Colonic mucosa (tissue), 4 donors: ENCODE measurements around the gene METTL27. TPM values are rescaled to one million over a fixed set of nuclear protein-coding genes. Genes with fewer than 3 reads are reported as not detected.

Experiments used
- DNase-seq: peaks from one replicate; pipeline ENCODE4 v3.0.0-alpha.2; 2020
- H3K27ac ChIP-seq: fragments of 200-600 bp; one replicate; pipeline ENCODE4 v1.8.0; 2021
- H3K27me3 ChIP-seq: fragments of 200-600 bp; one replicate; pipeline ENCODE4 v1.8.0; 2021
- H3K36me3 ChIP-seq: fragments of 200-600 bp; one replicate; pipeline ENCODE4 v1.8.0; 2021
- H3K4me1 ChIP-seq: fragments of 200-600 bp; one replicate; pipeline ENCODE4 v1.8.0; 2021; ENCODE audit warnings: mild to moderate bottlenecking
- H3K4me3 ChIP-seq: fragments of 200-600 bp; one replicate; pipeline ENCODE4 v1.8.0; 2021
- H3K9ac ChIP-seq, 2 donors: one replicate each; pipeline ENCODE4 v1.7.0; 2013; ENCODE audit warnings: control low read depth in 2 of 2, low read depth in 2 of 2, low read length in 2 of 2
- H3K9me3 ChIP-seq: fragments of 200-600 bp; one replicate; pipeline ENCODE4 v1.8.0; 2021
- intact Hi-C: fragments of 100-400 bp; cut with DNase I; formaldehyde crosslinking; loops from one replicate; pipeline ENCODE4 v1.14.1; 2022
- total RNA-seq, 2 donors: library from RNA; stranded (reverse); fragmentation: NEBNext Ultra II Directional in 1 of 2; extraction: Animal tissue kit (Norgen Biotek cat#: 25700) in 1 of 2; gene quantifications; one replicate each; pipeline ENCODE4 v1.2.1, GENCODE V29; 2021
- TF ChIP-seq, protein P1 (sequence below): fragments of 200-600 bp; IDR thresholded peaks from one replicate; pipeline ENCODE4 v1.8.0; 2022; ENCODE audit warnings: antibody characterized with exemption, mild to moderate bottlenecking
- donor health status: healthy.
- donor health status: DM: no; HTN: no; CAD: no.
- donor health status: DM: no; HTN: no; CAD: no.

The METTL27 gene
- total RNA-seq, 2 donors from 2014 or later = 4.0 to 7.4 TPM

GRCh38 chr7:73828972-73829371 is 13.3 kb downstream of the METTL27 start:
- TF ChIP-seq, protein P1, sequence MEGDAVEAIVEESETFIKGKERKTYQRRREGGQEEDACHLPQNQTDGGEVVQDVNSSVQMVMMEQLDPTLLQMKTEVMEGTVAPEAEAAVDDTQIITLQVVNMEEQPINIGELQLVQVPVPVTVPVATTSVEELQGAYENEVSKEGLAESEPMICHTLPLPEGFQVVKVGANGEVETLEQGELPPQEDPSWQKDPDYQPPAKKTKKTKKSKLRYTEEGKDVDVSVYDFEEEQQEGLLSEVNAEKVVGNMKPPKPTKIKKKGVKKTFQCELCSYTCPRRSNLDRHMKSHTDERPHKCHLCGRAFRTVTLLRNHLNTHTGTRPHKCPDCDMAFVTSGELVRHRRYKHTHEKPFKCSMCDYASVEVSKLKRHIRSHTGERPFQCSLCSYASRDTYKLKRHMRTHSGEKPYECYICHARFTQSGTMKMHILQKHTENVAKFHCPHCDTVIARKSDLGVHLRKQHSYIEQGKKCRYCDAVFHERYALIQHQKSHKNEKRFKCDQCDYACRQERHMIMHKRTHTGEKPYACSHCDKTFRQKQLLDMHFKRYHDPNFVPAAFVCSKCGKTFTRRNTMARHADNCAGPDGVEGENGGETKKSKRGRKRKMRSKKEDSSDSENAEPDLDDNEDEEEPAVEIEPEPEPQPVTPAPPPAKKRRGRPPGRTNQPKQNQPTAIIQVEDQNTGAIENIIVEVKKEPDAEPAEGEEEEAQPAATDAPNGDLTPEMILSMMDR = no peak
- no peak for DNase-seq
- peak overlapping the region; percentile 85 for H3K27ac ChIP-seq
- H3K4me1 ChIP-seq = peaks cover 9% of the 10 kb centered on the region
- H3K9me3 ChIP-seq = no peaks in the 10 kb centered on the region
- intact Hi-C loops = no loop called here
- peak overlapping the region; percentile 75 to 99 for H3K9ac ChIP-seq
- peak overlapping the region; percentile 50 for H3K4me3 ChIP-seq
- H3K27me3 ChIP-seq = no peaks in the 10 kb centered on the region
- H3K36me3 ChIP-seq = no peaks in the 10 kb centered on the region

DNA sequence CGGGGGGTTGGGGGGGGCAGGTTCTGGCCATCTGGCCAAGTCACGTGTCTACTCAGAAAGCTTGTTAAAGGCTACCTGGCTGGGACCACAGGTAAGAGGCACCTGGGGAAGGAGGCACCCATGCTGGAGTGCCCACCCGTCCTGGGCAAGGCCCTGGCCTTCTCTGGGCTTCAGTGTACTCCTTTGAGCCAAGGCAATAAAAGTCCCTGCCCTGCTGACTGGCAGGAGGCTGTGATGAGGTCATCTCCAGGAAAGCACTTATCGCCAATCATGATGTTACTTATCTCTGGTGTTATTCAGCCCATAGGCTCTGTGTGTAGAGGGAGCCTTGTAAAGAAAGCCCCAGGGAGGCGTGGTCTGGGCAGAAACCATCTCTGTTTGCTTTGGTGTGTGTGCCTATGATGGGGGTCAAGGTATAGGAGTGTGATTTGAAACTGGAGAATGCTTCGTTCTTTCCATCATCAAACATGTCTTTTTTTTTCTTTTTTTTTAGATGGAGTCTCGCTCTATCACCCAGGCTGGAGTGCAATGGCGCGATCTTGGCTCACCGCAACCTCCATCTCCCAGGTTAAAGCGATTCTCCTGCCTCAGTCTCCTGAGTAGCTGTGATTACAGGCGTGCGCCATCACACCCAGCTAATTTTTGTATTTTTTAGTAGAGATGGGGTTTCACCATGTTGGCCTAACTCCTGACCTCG is 14.1 kb downstream of the METTL27 start:
- Histone ChIP-seq H3K9me3 (no peaks in the 10 kb centered on the region), H3K27ac (peak overlapping the region; percentile 85), H3K9ac (peak overlapping the region in 1 of 2 donors; percentile 99), H3K4me1 (peaks cover 9% of the 10 kb centered on the region), H3K27me3 (no peaks in the 10 kb centered on the region), H3K36me3 (no peaks in the 10 kb centered on the region), H3K4me3 (peak overlapping the region; percentile 50)
- TF ChIP-seq, protein P1 = no peak
- DNase-seq = peak; percentile 93
- intact Hi-C loops = no loop called here

- Histone ChIP-seq H3K9ac (peak overlapping the region; percentile 64 to 76), H3K27ac (peak overlapping the region; percentile 85), H3K4me1 (peaks cover 9% of the 10 kb centered on the region), H3K27me3 (no peaks in the 10 kb centered on the region), H3K4me3 (no peak overlapping the region), H3K36me3 (no peaks in the 10 kb centered on the region), H3K9me3 (no peaks in the 10 kb centered on the region)
- peak; percentile 92 for DNase-seq
- TF ChIP-seq, protein P1 = no peak
- intact Hi-C loops = no loop called here
Measured at GRCh38 chr7:73827567-73828106, 14.7 kb downstream of the METTL27 start.

DNA sequence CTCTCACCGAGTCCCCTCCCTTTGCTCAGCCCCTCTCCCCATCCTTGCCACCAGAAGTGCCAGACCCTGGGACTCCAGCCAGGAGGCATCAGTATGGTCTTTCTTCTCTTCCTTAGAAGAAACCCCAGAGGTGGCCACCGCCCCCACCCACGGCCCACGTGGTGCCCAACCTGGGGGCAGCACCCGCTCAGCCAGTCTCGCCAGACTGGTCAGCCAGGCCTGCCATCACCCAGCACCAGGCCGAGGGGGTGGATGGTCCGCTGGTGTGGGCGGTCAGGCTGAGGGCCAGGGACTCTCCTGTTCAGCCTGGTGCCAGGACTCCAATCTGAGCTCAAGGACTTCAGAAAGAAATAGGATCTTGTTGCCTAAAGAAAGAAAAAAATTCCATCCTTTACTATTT is 17.3 kb downstream of the METTL27 start:
- no peak overlapping the region for H3K27ac ChIP-seq

DNA sequence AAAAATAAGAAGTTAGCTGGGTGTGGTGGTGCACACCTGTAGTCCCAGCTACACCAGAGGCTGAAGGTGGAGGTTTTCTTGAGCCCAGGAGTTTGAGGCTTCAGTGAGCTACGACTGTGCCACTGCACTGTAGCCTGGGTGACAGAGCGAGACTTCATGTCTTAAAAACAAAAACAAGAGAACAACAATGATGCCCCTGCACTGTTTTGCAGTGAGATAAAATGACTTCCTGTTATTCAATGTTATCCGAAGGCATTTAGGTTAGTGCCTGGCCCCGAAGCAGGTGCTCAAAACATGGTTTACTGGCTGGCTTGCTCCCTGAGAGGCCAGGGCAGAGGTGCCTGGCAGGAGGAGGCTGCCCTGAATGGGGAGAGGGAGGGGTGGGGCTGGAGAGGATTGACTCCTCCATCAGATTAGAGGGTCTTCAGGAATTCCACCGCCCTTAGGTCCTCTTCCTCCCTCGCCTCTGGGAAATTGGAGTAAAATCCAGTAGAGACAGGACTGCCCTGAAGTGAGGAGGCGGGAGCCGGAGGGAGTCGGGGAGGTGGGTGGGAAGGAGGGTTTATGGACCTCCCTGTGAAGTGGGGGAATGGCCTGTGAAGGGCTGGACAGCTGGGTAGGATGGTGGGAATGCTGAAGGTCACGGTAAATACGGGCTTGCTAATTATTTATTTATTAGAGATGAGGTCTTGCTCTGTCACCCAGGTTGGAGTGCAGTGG is 18.3 kb downstream of the METTL27 start:
- no peaks in the 10 kb centered on the region for H3K9me3 ChIP-seq
- H3K9ac ChIP-seq = peak overlapping the region in 1 of 2 donors; percentile 96
- TF ChIP-seq, protein P1 = no peak
- H3K4me1 ChIP-seq = peaks cover 9% of the 10 kb centered on the region
- no peaks in the 10 kb centered on the region for H3K36me3 ChIP-seq
- H3K27ac ChIP-seq = peak overlapping the region; percentile 92
- DNase-seq = no peak
- H3K4me3 ChIP-seq = no peak overlapping the region
- intact Hi-C loops = no loop called here
- H3K27me3 ChIP-seq = no peaks in the 10 kb centered on the region

More for the DNA sequence above, 17.3 kb downstream of the METTL27 start:
- DNase-seq = no peak
- Histone ChIP-seq H3K36me3 (no peaks in the 10 kb centered on the region), H3K9me3 (no peaks in the 10 kb centered on the region), H3K4me3 (no peak overlapping the region), H3K27me3 (no peaks in the 10 kb centered on the region), H3K9ac (peak overlapping the region in 1 of 2 donors; percentile 55), H3K4me1 (peaks cover 9% of the 10 kb centered on the region)
- TF ChIP-seq, protein P1 = no peak
- intact Hi-C loops = no loop called here
